Dedifferentiated amniotic fluid mesenchymal stem cell (primary cell): ENCODE results near the gene FOXA1.
A peak's percentile ranks its signal among the peaks of the same experiment; 100 is the strongest.

Source experiments
- DNase-seq: peaks from one replicate; pipeline ENCODE4 v3.0.0-alpha.2; 2016; ENCODE audit errors: extremely low spot score

FOXA1 gene

GRCh38 chr14:37602605-37603453 is 7.8 kb upstream of the FOXA1 start:
- no peak for DNase-seq

GRCh38 chr14:37601865-37602264 is 6.8 kb upstream of the FOXA1 start:
- no peak for DNase-seq

GRCh38 chr14:37600880-37601741 is 6.1 kb upstream of the FOXA1 start:
- no peak for DNase-seq

GRCh38 chr14:37599507-37600368 is 4.7 kb upstream of the FOXA1 start:
- no peak for DNase-seq

- DNase-seq, result no peak
These were observed 3.9 kb upstream of the FOXA1 start for GRCh38 chr14:37598747-37599506.

- DNase-seq, result no peak
These were observed 3.1 kb upstream of the FOXA1 start for GRCh38 chr14:37597914-37598746.

- DNase-seq, result no peak
These were observed 2.5 kb upstream of the FOXA1 start for GRCh38 chr14:37597538-37597913.

GRCh38 chr14:37596790-37597472 is 1.9 kb upstream of the FOXA1 start:
- no peak for DNase-seq

GRCh38 chr14:37595809-37596621 is 966 bp upstream of the FOXA1 start:
- DNase-seq, result no peak

GRCh38 chr14:37594238-37594970 is 645 bp downstream of the FOXA1 start:
- DNase-seq, result peak; percentile 73

GRCh38 chr14:37593511-37594237 is 1.4 kb downstream of the FOXA1 start:
- no peak for DNase-seq

- no peak for DNase-seq
These were observed 2.3 kb downstream of the FOXA1 start for GRCh38 chr14:37592482-37593408.

GRCh38 chr14:37591941-37592481 is 3.0 kb downstream of the FOXA1 start:
- DNase-seq, result no peak

- DNase-seq, result no peak
These were observed 3.6 kb downstream of the FOXA1 start for GRCh38 chr14:37591311-37591940.

GRCh38 chr14:37590428-37591139 is 4.5 kb downstream of the FOXA1 start:
- no peak for DNase-seq
